ENCODE measurements around the gene AFAP1. TPM values are rescaled to one million over a fixed set of nuclear protein-coding genes. Genes with fewer than 3 reads are reported as not detected.

AFAP1 gene
- polyA plus RNA-seq, 1 donor (not counting 4 experiments of a cell fraction or from before 2014, with no cell fraction given), result 7.6 TPM

- no peak overlapping the region for H3K27ac ChIP-seq (ENCODE audit: control insufficient read depth, insufficient read depth, low read length)
- no peaks in the 10 kb centered on the region for H3K4me1 ChIP-seq (ENCODE audit: control insufficient read depth, extremely low read depth, insufficient read depth, low read length)
- dilution Hi-C loops (cut with MboI; ENCODE audit: extremely low pct_ligation_motif_present, low sequenced_read_pairs), result no loop called here
- H3K9me1 ChIP-seq (ENCODE audit: control insufficient read depth, extremely low read depth, insufficient read depth, low read length), result no peaks in the 10 kb centered on the region
- no peak overlapping the region for H3K4me2 ChIP-seq (ENCODE audit: control insufficient read depth, extremely low read depth, insufficient read depth, low read depth, low read length)
- FAIRE-seq, result no peak
- no peak for DNase-seq (ENCODE audit: low read depth, low spot score)
- peaks cover 19 to 40% of the 10 kb centered on the region in 2 experiments for H3K36me3 ChIP-seq (ENCODE audit: control insufficient read depth in 2 of 2, extremely low read depth in 1 of 2, insufficient read depth in 2 of 2, low read length in 2 of 2)
- no peak overlapping the region for H3K4me3 ChIP-seq (ENCODE audit: control insufficient read depth in 2 of 3, extremely low read depth in 1 of 3, insufficient read depth in 2 of 3, low read depth in 1 of 3, low read length in 3 of 3)
- H3K27me3 ChIP-seq (ENCODE audit: control insufficient read depth, extremely low read depth, insufficient read depth, low read length), result no peaks in the 10 kb centered on the region
- no peak overlapping the region for H2AFZ ChIP-seq (ENCODE audit: control insufficient read depth, low read length)
- H4K20me1 ChIP-seq (ENCODE audit: control insufficient read depth, extremely low read depth, insufficient read depth, low read length), result no peaks in the 10 kb centered on the region
- H3K79me2 ChIP-seq (ENCODE audit: control insufficient read depth, insufficient read depth, low read length), result no peaks in the 10 kb centered on the region
- no peaks in the 10 kb centered on the region for H3K9me3 ChIP-seq (ENCODE audit: control insufficient read depth, low read depth, low read length)
- TF ChIP-seq CTCF (optimal IDR thresholded peaks at IDR 0.05 in 1 of 3, IDR thresholded peaks at IDR 0.05 in 1 of 3, conservative IDR thresholded peaks at IDR 0.05 in 1 of 3; ENCODE audit: extremely low read depth in 1 of 3, insufficient read depth in 2 of 3, low read length in 3 of 3), result no peak
- no peak for TF ChIP-seq EZH2 (IDR thresholded peaks at IDR 0.05; ENCODE audit: low read length)
- no peak overlapping the region for H3K9ac ChIP-seq (ENCODE audit: control insufficient read depth, extremely low read depth, insufficient read depth, low read length)
These were observed 158.8 kb downstream of the AFAP1 start for GRCh38 chr4:7780751-7781348.

- no peaks in the 10 kb centered on the region for H3K79me2 ChIP-seq (ENCODE audit: control insufficient read depth, insufficient read depth, low read length)
- no peaks in the 10 kb centered on the region for H4K20me1 ChIP-seq (ENCODE audit: control insufficient read depth, extremely low read depth, insufficient read depth, low read length)
- H3K27ac ChIP-seq (ENCODE audit: control insufficient read depth, insufficient read depth, low read length), result no peak overlapping the region
- H3K4me1 ChIP-seq (ENCODE audit: control insufficient read depth, extremely low read depth, insufficient read depth, low read length), result no peaks in the 10 kb centered on the region
- H2AFZ ChIP-seq (ENCODE audit: control insufficient read depth, low read length), result no peak overlapping the region
- no peak for FAIRE-seq
- no peaks in the 10 kb centered on the region for H3K9me1 ChIP-seq (ENCODE audit: control insufficient read depth, extremely low read depth, insufficient read depth, low read length)
- H3K9ac ChIP-seq (ENCODE audit: control insufficient read depth, extremely low read depth, insufficient read depth, low read length), result no peak overlapping the region
- H3K9me3 ChIP-seq (ENCODE audit: control insufficient read depth, low read depth, low read length), result no peaks in the 10 kb centered on the region
- H3K4me2 ChIP-seq (ENCODE audit: control insufficient read depth, extremely low read depth, insufficient read depth, low read depth, low read length), result no peak overlapping the region
- TF ChIP-seq CTCF (optimal IDR thresholded peaks at IDR 0.05 in 1 of 3, IDR thresholded peaks at IDR 0.05 in 1 of 3, conservative IDR thresholded peaks at IDR 0.05 in 1 of 3; ENCODE audit: extremely low read depth in 1 of 3, insufficient read depth in 2 of 3, low read length in 3 of 3), result no peak
- no peak for TF ChIP-seq EZH2 (IDR thresholded peaks at IDR 0.05; ENCODE audit: low read length)
- peaks cover 19 to 37% of the 10 kb centered on the region in 2 experiments for H3K36me3 ChIP-seq (ENCODE audit: control insufficient read depth in 2 of 2, extremely low read depth in 1 of 2, insufficient read depth in 2 of 2, low read length in 2 of 2)
- no peak for DNase-seq (ENCODE audit: low read depth, low spot score)
- no peak overlapping the region for H3K4me3 ChIP-seq (ENCODE audit: control insufficient read depth in 2 of 3, extremely low read depth in 1 of 3, insufficient read depth in 2 of 3, low read depth in 1 of 3, low read length in 3 of 3)
- H3K27me3 ChIP-seq (ENCODE audit: control insufficient read depth, extremely low read depth, insufficient read depth, low read length), result no peaks in the 10 kb centered on the region
- dilution Hi-C loops (cut with MboI; ENCODE audit: extremely low pct_ligation_motif_present, low sequenced_read_pairs), result no loop called here
These were observed 160.3 kb downstream of the AFAP1 start for GRCh38 chr4:7779432-7779768.
